HepG2 (cell line): ENCODE results near the gene PTGR3. TPM values are rescaled to one million over a fixed set of nuclear protein-coding genes. Genes with fewer than 3 reads are reported as not detected.
A peak's percentile ranks its signal among the peaks of the same experiment; 100 is the strongest.

Experiments
- DDIT3 ChIP-seq: sonication (generic); formaldehyde crosslinking; IDR thresholded peaks from 2 replicates; pipeline ENCODE4 v1.4.0; 2020; ENCODE audit warnings: mild to moderate bottlenecking, missing genetic modification reagents
- EZH2 ChIP-seq: conservative IDR thresholded peaks from 2 replicates; pipeline ENCODE4 v1.6.1; 2012; ENCODE audit warnings: mild to moderate bottlenecking, low read depth, low read length, moderate library complexity
- HNF4G ChIP-seq, 2 experiments: sonication (generic) in 1 of 2; formaldehyde crosslinking in 1 of 2; IDR thresholded peaks; 2 replicates each; pipeline versions ENCODE4 v1.4.0 to v1.6.1; 2011 to 2020; ENCODE audit warnings: borderline replicate concordance in 2 of 2, low read depth in 2 of 2, mild to moderate bottlenecking in 2 of 2, low read length in 1 of 2, missing genetic modification reagents in 1 of 2, moderate library complexity in 1 of 2
- HNRNPUL1 ChIP-seq: fragments of 200-400 bp; formaldehyde crosslinking; IDR thresholded peaks from 2 replicates; pipeline ENCODE4 v1.6.1; 2017; ENCODE audit warnings: low read depth, mild to moderate bottlenecking, low read length, moderate library complexity
- JUN ChIP-seq: sonication (generic); formaldehyde crosslinking; IDR thresholded peaks from 2 replicates; pipeline ENCODE4 v1.4.0; 2020; ENCODE audit warnings: mild to moderate bottlenecking, missing genetic modification reagents
- KDM3A ChIP-seq: IDR thresholded peaks from 2 replicates; pipeline ENCODE4 v1.6.1; 2018; ENCODE audit warnings: low read depth, missing compliant biosample characterization
- KLF16 ChIP-seq, 2 experiments: sonication (generic) in 1 of 2; formaldehyde crosslinking in 1 of 2; IDR thresholded peaks; 2 replicates each; pipeline versions ENCODE4 v1.6.1 to v1.8.0; 2016 to 2023; ENCODE audit warnings: missing genetic modification reagents in 2 of 2, missing compliant biosample characterization in 1 of 2
- PHF20 ChIP-seq: sonication (generic); formaldehyde crosslinking; IDR thresholded peaks from 2 replicates; pipeline ENCODE4 v1.5.0; 2020; ENCODE audit warnings: mild to moderate bottlenecking, missing genetic modification reagents
- REXO4 ChIP-seq: sonication (generic); formaldehyde crosslinking; IDR thresholded peaks from 2 replicates; pipeline ENCODE4 v1.8.0; 2022; ENCODE audit warnings: missing genetic modification reagents, mild to moderate bottlenecking, borderline replicate concordance
- SRY ChIP-seq: sonication (generic); formaldehyde crosslinking; IDR thresholded peaks from 2 replicates; pipeline ENCODE4 v1.8.0; 2022; ENCODE audit warnings: mild to moderate bottlenecking, missing genetic modification reagents
- ZNF253 ChIP-seq: sonication (generic); formaldehyde crosslinking; IDR thresholded peaks from 2 replicates; pipeline ENCODE4 v1.8.0; 2022; ENCODE audit warnings: mild to moderate bottlenecking, missing genetic modification reagents, borderline replicate concordance
- ZNF264 ChIP-seq: sonication (generic); formaldehyde crosslinking; IDR thresholded peaks from 2 replicates; pipeline ENCODE4 v1.4.0; 2020; ENCODE audit warnings: missing genetic modification reagents
- ZNF407 ChIP-seq: sonication (generic); formaldehyde crosslinking; IDR thresholded peaks from one replicate; pipeline ENCODE4 v1.5.1; 2020; ENCODE audit warnings: mild to moderate bottlenecking, missing genetic modification reagents; ENCODE audit errors: not compliant biosample characterization
- ZNF460 ChIP-seq: sonication (generic); formaldehyde crosslinking; IDR thresholded peaks from 2 replicates; pipeline ENCODE4 v1.5.1; 2020; ENCODE audit warnings: missing genetic modification reagents, mild to moderate bottlenecking, borderline replicate concordance
- ZNF7 ChIP-seq: IDR thresholded peaks from 2 replicates; pipeline ENCODE4 v1.6.1; 2016; ENCODE audit warnings: missing biosample characterization, missing genetic modification reagents
- ZNF766 ChIP-seq: sonication (generic); formaldehyde crosslinking; IDR thresholded peaks from 2 replicates; pipeline ENCODE4 v1.5.0; 2020; ENCODE audit warnings: missing genetic modification reagents, borderline replicate concordance
- polyA plus RNA-seq, 8 experiments: library from polyadenylated mRNA; depleted of rRNA in 3 of 8; stranded (reverse) in 7 of 8; unstranded in 1 of 8; fragments of >200 nt; fragmentation: Illumina TruSeq in 4 of 8; extraction: Trizol in 4 of 8; gene quantifications; 2 replicates each; pipeline versions ENCODE4 v1.2.1 to v1.2.3, GENCODE V29; 2011 to 2016; ENCODE audit warnings: low read depth in 4 of 8, missing spikeins in 1 of 8, mixed read lengths in 1 of 8; ENCODE audit not compliant: insufficient read depth in 1 of 8
- total RNA-seq, 5 experiments: library from RNA; depleted of rRNA; stranded (reverse); fragments of >200 nt; fragmentation: Illumina TruSeq; extraction: Trizol; gene quantifications; 2 replicates each; pipeline ENCODE4 v1.2.3, GENCODE V29; 2016; ENCODE audit warnings: low read depth in 1 of 5
- TF ChIP-seq, protein P1 (sequence below): IDR thresholded peaks from 2 replicates; pipeline ENCODE4 v1.6.1; 2016; ENCODE audit warnings: low read depth, borderline replicate concordance

PTGR3 gene
- total and polyA plus RNA-seq, 2 of the 13 experiments (the other 11 are each of a cell fraction or from before 2014, with no cell fraction given), result 11.5 to 25.3 TPM

DNA sequence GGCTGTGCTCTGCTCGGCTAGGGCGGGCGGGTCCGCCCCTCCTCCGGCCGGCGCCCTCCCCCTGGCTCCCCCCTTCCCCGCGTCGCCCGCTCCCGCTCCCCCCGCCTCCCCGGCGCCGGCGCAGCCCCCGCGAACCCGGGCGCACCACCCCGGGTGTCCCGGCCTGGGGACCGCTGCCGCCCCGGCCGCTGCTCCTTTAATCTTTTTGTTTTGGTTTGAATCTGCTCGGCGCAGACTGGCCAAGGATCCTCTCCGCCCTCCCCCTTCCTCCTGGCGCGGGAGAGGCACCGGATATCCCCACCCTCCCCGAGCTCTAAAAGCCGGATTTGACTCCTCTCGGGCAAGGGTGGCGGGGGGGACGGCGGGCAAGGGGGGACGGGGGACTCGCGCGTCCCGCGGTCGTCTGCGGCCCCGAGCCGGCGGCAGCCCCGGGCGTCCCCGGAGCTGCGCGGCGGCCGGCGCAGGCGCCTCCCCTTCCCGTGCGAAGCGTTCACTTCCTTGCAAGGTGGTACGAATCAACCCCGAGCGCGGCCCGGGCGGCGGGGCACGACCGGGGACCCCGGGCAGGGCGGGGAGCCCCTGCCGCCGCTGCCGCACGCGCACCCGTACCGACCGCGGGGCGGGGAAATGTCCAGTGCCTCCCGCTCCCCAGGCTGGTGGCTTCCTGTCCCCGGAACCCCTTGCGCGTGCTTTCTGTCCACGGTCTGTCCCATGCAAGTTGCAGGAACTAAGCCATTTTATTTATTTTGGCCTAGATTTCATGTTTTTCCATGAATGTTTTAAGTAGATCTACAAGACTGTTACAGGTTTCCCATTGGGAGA lies at the start of gene PTGR3 (continued):
- TF ChIP-seq DDIT3 (CRISPR knock-in tag), result no peak
- no peak for TF ChIP-seq KDM3A
- peak; percentile 32; the same call in 1 of the 2 replicates for TF ChIP-seq ZNF766 (CRISPR knock-in tag)
- no peak for TF ChIP-seq ZNF264 (CRISPR knock-in tag)
- no peak for TF ChIP-seq ZNF460
- TF ChIP-seq REXO4, result no peak
- no peak for TF ChIP-seq ZNF253
- TF ChIP-seq ZNF407 (CRISPR knock-in tag), result no peak
- peak; percentile 39; the same call in 1 of the 2 replicates for TF ChIP-seq PHF20
- TF ChIP-seq, protein P1, sequence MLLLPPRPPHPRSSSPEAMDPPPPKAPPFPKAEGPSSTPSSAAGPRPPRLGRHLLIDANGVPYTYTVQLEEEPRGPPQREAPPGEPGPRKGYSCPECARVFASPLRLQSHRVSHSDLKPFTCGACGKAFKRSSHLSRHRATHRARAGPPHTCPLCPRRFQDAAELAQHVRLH (CRISPR knock-in tag), result no peak
- peak; percentile 47; the same call in 1 of the 2 replicates for TF ChIP-seq SRY (CRISPR knock-in tag)
- TF ChIP-seq HNF4G (IDR thresholded peaks at IDR 0.05; ENCODE audit: borderline replicate concordance, low read depth, low read length), result no peak
- no peak for TF ChIP-seq HNF4G (CRISPR knock-in tag; IDR thresholded peaks at IDR 0.05; ENCODE audit: borderline replicate concordance, low read depth)
- TF ChIP-seq JUN (CRISPR knock-in tag), result no peak
- TF ChIP-seq ZNF7 (CRISPR knock-in tag), result no peak
- no peak for TF ChIP-seq KLF16 (CRISPR knock-in tag; IDR thresholded peaks at IDR 0.05)
- no peak for TF ChIP-seq EZH2
- TF ChIP-seq HNRNPUL1, result no peak
